IMR-90 (cell line): ENCODE measurements around the gene REG3A. TPM values are rescaled to one million over a fixed set of nuclear protein-coding genes. Genes with fewer than 3 reads are reported as not detected.

ENCODE experiments used
- ATAC-seq: fragments of 200-7000 bp; cut with Tn5 transposase; 2 replicates; pipeline ENCODE4 v1.9.1; 2020; ENCODE audit warnings: low read depth, mild to moderate bottlenecking, moderate library complexity
- BruUV-seq: library from RNA; stranded (reverse); fragments of 400-500 nt; replicated peaks from 2 replicates; lab custom pipeline; 2021; lab: Mats Ljungman, UMichigan
- CTCF ChIA-PET: fragments of 300-600 bp; formaldehyde crosslinking; extraction: SDS; loops from one replicate; lab custom pipeline; 2021; ENCODE audit warnings: antibody characterized with exemption; lab: Yijun Ruan, JAX
- POLR2A ChIA-PET: fragments of 300-600 bp; sonication (Branson Sonifier 250); formaldehyde crosslinking; loops from one replicate; lab custom pipeline; 2022; ENCODE audit warnings: antibody characterized with exemption; ENCODE audit not compliant: unreplicated experiment; lab: Charles Lee
- DNase-seq: peaks from one replicate; pipeline ENCODE4 v3.0.0; 2013
- H2AFZ ChIP-seq: replicated peaks from 2 replicates; pipeline ENCODE3; 2013; ENCODE audit warnings: low read length, mild to moderate bottlenecking; ENCODE audit not compliant: poor library complexity
- H2AK5ac ChIP-seq: 2 replicates; pipeline ENCODE4 v1.6.1; 2013; ENCODE audit warnings: low read depth, low read length, inconsistent platforms
- H2AK9ac ChIP-seq: replicated peaks from 2 replicates; pipeline ENCODE3; 2013; ENCODE audit warnings: mild to moderate bottlenecking, low read depth, low read length, moderate library complexity; ENCODE audit not compliant: poor library complexity
- H2BK120ac ChIP-seq: 2 replicates; pipeline ENCODE4 v1.6.1; 2013; ENCODE audit warnings: low read depth, low read length, inconsistent platforms
- H2BK15ac ChIP-seq: 3 replicates; pipeline ENCODE4 v1.6.1; 2013; ENCODE audit warnings: low read depth, low read length, inconsistent platforms
- H2BK20ac ChIP-seq: 2 replicates; pipeline ENCODE4 v1.6.1; 2013; ENCODE audit warnings: low read depth, mild to moderate bottlenecking, inconsistent platforms, low read length, moderate library complexity
- H2BK5ac ChIP-seq: 2 replicates; pipeline ENCODE4 v1.6.1; 2013; ENCODE audit warnings: mild to moderate bottlenecking, low read depth, low read length, inconsistent platforms; ENCODE audit not compliant: poor library complexity, severe bottlenecking
- H3K14ac ChIP-seq: replicated peaks from 2 replicates; pipeline ENCODE4 v1.6.1; 2013; ENCODE audit warnings: low read depth, low read length, inconsistent platforms
- H3K18ac ChIP-seq: 2 replicates; pipeline ENCODE4 v1.6.1; 2013; ENCODE audit warnings: low read depth, low read length, control low read depth
- H3K23ac ChIP-seq: 2 replicates; pipeline ENCODE4 v1.6.1; 2013; ENCODE audit warnings: low read depth, low read length, inconsistent platforms
- H3K27ac ChIP-seq: 2 replicates; pipeline ENCODE4 v1.5.1; 2013; ENCODE audit warnings: mild to moderate bottlenecking, control low read depth, low read length; ENCODE audit not compliant: insufficient read depth
- H3K27me3 ChIP-seq: 2 replicates; pipeline ENCODE4 v1.6.1; 2013; ENCODE audit warnings: low read length; ENCODE audit not compliant: control insufficient read depth, insufficient read depth
- H3K36me3 ChIP-seq: 2 replicates; pipeline ENCODE4 v1.6.1; 2013; ENCODE audit warnings: low read length, mixed read lengths; ENCODE audit not compliant: control insufficient read depth, insufficient read depth
- H3K4ac ChIP-seq: 2 replicates; pipeline ENCODE4 v1.6.1; 2013; ENCODE audit warnings: low read depth, low read length, inconsistent platforms
- H3K4me1 ChIP-seq: 2 replicates; pipeline ENCODE4 v1.6.1; 2013; ENCODE audit warnings: low read length, mixed read lengths; ENCODE audit not compliant: control insufficient read depth, insufficient read depth
- H3K4me2 ChIP-seq: 2 replicates; pipeline ENCODE4 v1.6.1; 2013; ENCODE audit warnings: low read depth, mild to moderate bottlenecking, control low read depth, low read length, moderate library complexity
- H3K4me3 ChIP-seq: 2 replicates; pipeline ENCODE4 v1.5.1; 2013; ENCODE audit warnings: low read depth, mild to moderate bottlenecking, control low read depth, low read length, moderate library complexity; ENCODE audit not compliant: insufficient read depth
- H3K56ac ChIP-seq: 2 replicates; pipeline ENCODE4 v1.6.1; 2013; ENCODE audit warnings: low read length, inconsistent platforms; ENCODE audit not compliant: insufficient read depth; ENCODE audit errors: extremely low read depth
- H3K79me1 ChIP-seq, 2 experiments: 2 replicates each; pipeline ENCODE4 v1.6.1; 2013; ENCODE audit warnings: low read length in 2 of 2, inconsistent platforms in 1 of 2, low read depth in 1 of 2
- H3K9ac ChIP-seq: 2 replicates; pipeline ENCODE4 v1.6.1; 2013; ENCODE audit warnings: low read depth, low read length, control low read depth
- H3K9me1 ChIP-seq: 2 replicates; pipeline ENCODE4 v1.6.1; 2013; ENCODE audit warnings: low read length, inconsistent platforms; ENCODE audit not compliant: insufficient read depth
- H3K9me3 ChIP-seq: 2 replicates; pipeline ENCODE4 v1.6.1; 2013; ENCODE audit warnings: low read length; ENCODE audit not compliant: control insufficient read depth, insufficient read depth
- H4K20me1 ChIP-seq: 2 replicates; pipeline ENCODE4 v1.6.1; 2013; ENCODE audit warnings: low read length, inconsistent platforms; ENCODE audit not compliant: insufficient read depth
- H4K5ac ChIP-seq: 2 replicates; pipeline ENCODE4 v1.6.1; 2013; ENCODE audit warnings: mild to moderate bottlenecking, low read depth, low read length, control low read depth
- H4K8ac ChIP-seq, 2 experiments: 2 replicates each; pipeline ENCODE4 v1.6.1; 2013; ENCODE audit warnings: low read depth in 2 of 2, low read length in 2 of 2, control low read depth in 1 of 2, inconsistent platforms in 1 of 2
- H4K91ac ChIP-seq: 2 replicates; pipeline ENCODE4 v1.6.1; 2013; ENCODE audit warnings: low read depth, low read length, inconsistent platforms; ENCODE audit not compliant: insufficient read depth
- BHLHE40 ChIP-seq: fragments of 150-350 bp; IDR thresholded peaks from 2 replicates; pipeline ENCODE4 v1.6.1; 2016; ENCODE audit warnings: mild to moderate bottlenecking, low read depth, low read length
- CEBPB ChIP-seq: IDR thresholded peaks from 2 replicates; pipeline ENCODE4 v1.6.1; 2012; ENCODE audit warnings: low read depth, low read length, improper control_type of control experiment
- CHD1 ChIP-seq: IDR thresholded peaks from 2 replicates; pipeline ENCODE4 v1.6.1; 2012; ENCODE audit warnings: low read depth, low read length, improper control_type of control experiment
- CTCF ChIP-seq: conservative IDR thresholded peaks from 2 replicates; pipeline ENCODE4 v1.5.1; 2012; ENCODE audit warnings: mild to moderate bottlenecking, low read depth, low read length, improper control_type of control experiment
- ELK1 ChIP-seq: fragments of 150-350 bp; IDR thresholded peaks from 2 replicates; pipeline ENCODE4 v1.6.1; 2016; ENCODE audit warnings: low read depth, mild to moderate bottlenecking, low read length, moderate library complexity, borderline replicate concordance
- FOS ChIP-seq: fragments of 150-350 bp; IDR thresholded peaks from 2 replicates; pipeline ENCODE4 v1.6.1; 2016; ENCODE audit warnings: low read depth, low read length
- MAFK ChIP-seq: IDR thresholded peaks from 2 replicates; pipeline ENCODE4 v1.6.1; 2012; ENCODE audit warnings: low read depth, low read length, improper control_type of control experiment
- MAZ ChIP-seq: IDR thresholded peaks from 2 replicates; pipeline ENCODE4 v1.6.1; 2012; ENCODE audit warnings: low read depth, mild to moderate bottlenecking, low read length, improper control_type of control experiment, moderate library complexity, borderline replicate concordance
- MXI1 ChIP-seq: IDR thresholded peaks from 2 replicates; pipeline ENCODE4 v1.6.1; 2012; ENCODE audit warnings: low read depth, mild to moderate bottlenecking, low read length, moderate library complexity, borderline replicate concordance
- NFE2L2 ChIP-seq: fragments of 150-350 bp; IDR thresholded peaks from 2 replicates; pipeline ENCODE4 v1.6.1; 2016; ENCODE audit warnings: low read depth, mild to moderate bottlenecking, low read length
- RAD21 ChIP-seq: IDR thresholded peaks from 2 replicates; pipeline ENCODE4 v1.6.1; 2012; ENCODE audit warnings: low read length, improper control_type of control experiment
- RCOR1 ChIP-seq: IDR thresholded peaks from 2 replicates; pipeline ENCODE4 v1.6.1; 2012; ENCODE audit warnings: mild to moderate bottlenecking, low read length, improper control_type of control experiment; ENCODE audit not compliant: insufficient replicate concordance
- RFX5 ChIP-seq: IDR thresholded peaks from 2 replicates; pipeline ENCODE4 v1.8.0; 2012; ENCODE audit warnings: low read depth, mild to moderate bottlenecking, low read length, moderate library complexity
- SMC3 ChIP-seq: fragments of 150-350 bp; IDR thresholded peaks from 2 replicates; pipeline ENCODE4 v1.6.1; 2016; ENCODE audit warnings: low read depth, mild to moderate bottlenecking, antibody characterized with exemption, low read length, moderate library complexity
- USF2 ChIP-seq: fragments of 150-350 bp; IDR thresholded peaks from 2 replicates; pipeline ENCODE4 v1.6.1; 2017; ENCODE audit warnings: mild to moderate bottlenecking, antibody characterized with exemption, low read length, low read depth
- WGBS, 2 experiments: methylation state at CpG; one replicate each; pipeline versions ENCODE4 v1.1.5 to v1.1.7; 2013; ENCODE audit warnings: missing lambda C conversion rate in 2 of 2; ENCODE audit not compliant: insufficient read length in 1 of 2; ENCODE audit errors: extremely low coverage in 2 of 2; 5-methylcytosine and 5-hydroxymethylcytosine counted together
- dilution Hi-C: fragments of 300-500 bp; cut with HindIII; formaldehyde crosslinking; loops from one replicate; pipeline ENCODE4 v1.14.3; 2018; ENCODE audit warnings: low sequenced_read_pairs; ENCODE audit not compliant: unreplicated experiment
- in situ Hi-C: fragments of 300-500 bp; cut with MboI; formaldehyde crosslinking; loops from 3 replicates; pipeline ENCODE4 v1.14.3; 2019; ENCODE audit warnings: low sequenced_read_pairs, inconsistent platforms, mixed read lengths
- intact Hi-C: fragments of 100-400 bp; cut with micrococcal nuclease; formaldehyde crosslinking; loops from 2 replicates; pipeline ENCODE4 v1.10.0; 2022
- polyA plus RNA-seq, 3 experiments: library from polyadenylated mRNA; depleted of rRNA; stranded (reverse); fragments of >200 nt; gene quantifications; 2 replicates each; pipeline ENCODE4 v1.2.3, GENCODE V29; 2012; ENCODE audit warnings: low replicate concordance in 1 of 3
- total RNA-seq: library from RNA; depleted of rRNA; stranded (reverse); fragments of >200 nt; gene quantifications from 2 replicates; pipeline ENCODE4 v1.2.3, GENCODE V29; 2012

REG3A gene
- total and polyA plus RNA-seq, 2 of the 4 experiments (the other 2 are of a cell fraction), result not detected

GRCh38 chr2:79138385-79138784 is 21.2 kb downstream of the REG3A start:
- Histone ChIP-seq H4K5ac (no peak overlapping the region), H3K9me1 (no peaks in the 10 kb centered on the region), H3K27me3 (no peaks in the 10 kb centered on the region), H4K20me1 (no peaks in the 10 kb centered on the region), H3K4me3 (no peak overlapping the region), H2AK5ac (no peak overlapping the region), H4K91ac (no peak overlapping the region), H2BK5ac (no peak overlapping the region), H3K36me3 (no peaks in the 10 kb centered on the region), H3K18ac (no peak overlapping the region), H3K23ac (no peak overlapping the region), H3K4me1 (no peaks in the 10 kb centered on the region), H3K56ac (no peak overlapping the region), H3K4ac (no peak overlapping the region), H2BK20ac (no peak overlapping the region), H2BK15ac (no peak overlapping the region), H3K9me3 (peaks cover 18% of the 10 kb centered on the region), H3K4me2 (no peak overlapping the region), H3K27ac (no peak overlapping the region), H3K9ac (no peak overlapping the region), H4K8ac (no peak overlapping the region), H2AFZ (no peak overlapping the region), H3K79me1 (no peaks in the 10 kb centered on the region), H2BK120ac (no peak overlapping the region), H2AK9ac (no peak overlapping the region), H3K14ac (no peak overlapping the region)
- no TSS peak for BruUV-seq
- dilution Hi-C loops, result no loop called here
- ChIA-PET CTCF (no interaction called here), POLR2A (no interaction called here)
- TF ChIP-seq FOS (no peak), RAD21 (no peak), MAZ (no peak), BHLHE40 (no peak), RCOR1 (no peak), USF2 (no peak), RFX5 (no peak), CHD1 (no peak), MAFK (no peak), CTCF (no peak), MXI1 (no peak), SMC3 (no peak), CEBPB (no peak), NFE2L2 (no peak), ELK1 (no peak)
- no peak for DNase-seq
- intact Hi-C loops, result no loop called here
- ATAC-seq, result no peak
- WGBS, 2 experiments, result no CpG with 5 or more reads among the region's 3 CpGs
- in situ Hi-C loops, result no loop called here
